Measurements from ENCODE around the gene ITGA4. TPM values are rescaled to one million over a fixed set of nuclear protein-coding genes. Genes with fewer than 3 reads are reported as not detected.

Gene ITGA4
- total and polyA plus RNA-seq, 2 donors (not counting 3 experiments of a cell fraction or from before 2014, with no cell fraction given): 1.5 to 2.8 TPM

DNA sequence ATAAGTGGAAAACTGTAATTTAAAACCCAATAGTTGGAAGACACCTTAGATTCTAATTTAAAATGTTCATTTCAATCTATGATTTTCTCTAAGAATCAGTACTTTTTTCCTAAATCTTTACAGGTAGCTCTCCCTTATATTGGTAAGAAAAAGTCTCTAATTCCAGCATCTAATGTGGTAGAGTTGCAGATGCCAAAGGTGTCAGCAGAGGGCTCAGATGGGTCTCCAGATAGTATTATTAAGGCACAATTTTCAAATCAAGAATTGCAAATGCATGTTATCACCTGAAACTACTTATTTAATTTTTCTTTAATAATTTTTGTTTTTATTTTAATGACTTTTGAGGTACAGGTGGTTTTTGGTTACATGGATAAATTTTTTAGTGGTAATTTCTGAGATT is 25.5 kb upstream of the ITGA4 start:
- Histone ChIP-seq H2AFZ (ENCODE audit: low read depth, low read length) (no peak overlapping the region), H4K20me1 (replicated peaks; ENCODE audit: control insufficient read depth, extremely low read depth, insufficient read depth, low read length) (no peaks in the 10 kb centered on the region), H3K9me1 (replicated peaks; ENCODE audit: control insufficient read depth, extremely low read depth, insufficient read depth, low read length) (no peaks in the 10 kb centered on the region), H3K4me3 (replicated peaks in 1 of 3; ENCODE audit: insufficient read depth in 1 of 3, low read depth in 1 of 3, low read length in 3 of 3) (no peak overlapping the region), H3K4me2 (ENCODE audit: insufficient read depth, low read length) (no peak overlapping the region), H3K9ac (replicated peaks; ENCODE audit: extremely low read depth, insufficient read depth, low read length) (no peak overlapping the region), H3K4me1 (ENCODE audit: control insufficient read depth, extremely low read depth, insufficient read depth, low read length) (no peaks in the 10 kb centered on the region), H3K27ac (ENCODE audit: insufficient read depth, low read depth, low read length) (no peak overlapping the region), H3K27me3 (ENCODE audit: control insufficient read depth in 2 of 2, insufficient read depth in 2 of 2, low read length in 2 of 2) (peaks cover 0 to under 1% of the 10 kb centered on the region in 2 experiments), H3K9me3 (replicated peaks; ENCODE audit: control insufficient read depth, insufficient read depth, low read length) (no peaks in the 10 kb centered on the region), H3K36me3 (ENCODE audit: control insufficient read depth in 2 of 2, extremely low read depth in 1 of 2, insufficient read depth in 2 of 2, low read length in 2 of 2) (no peaks in the 10 kb centered on the region), H3K79me2 (ENCODE audit: control insufficient read depth, insufficient read depth, low read length) (no peaks in the 10 kb centered on the region)
- TF ChIP-seq, protein P1, sequence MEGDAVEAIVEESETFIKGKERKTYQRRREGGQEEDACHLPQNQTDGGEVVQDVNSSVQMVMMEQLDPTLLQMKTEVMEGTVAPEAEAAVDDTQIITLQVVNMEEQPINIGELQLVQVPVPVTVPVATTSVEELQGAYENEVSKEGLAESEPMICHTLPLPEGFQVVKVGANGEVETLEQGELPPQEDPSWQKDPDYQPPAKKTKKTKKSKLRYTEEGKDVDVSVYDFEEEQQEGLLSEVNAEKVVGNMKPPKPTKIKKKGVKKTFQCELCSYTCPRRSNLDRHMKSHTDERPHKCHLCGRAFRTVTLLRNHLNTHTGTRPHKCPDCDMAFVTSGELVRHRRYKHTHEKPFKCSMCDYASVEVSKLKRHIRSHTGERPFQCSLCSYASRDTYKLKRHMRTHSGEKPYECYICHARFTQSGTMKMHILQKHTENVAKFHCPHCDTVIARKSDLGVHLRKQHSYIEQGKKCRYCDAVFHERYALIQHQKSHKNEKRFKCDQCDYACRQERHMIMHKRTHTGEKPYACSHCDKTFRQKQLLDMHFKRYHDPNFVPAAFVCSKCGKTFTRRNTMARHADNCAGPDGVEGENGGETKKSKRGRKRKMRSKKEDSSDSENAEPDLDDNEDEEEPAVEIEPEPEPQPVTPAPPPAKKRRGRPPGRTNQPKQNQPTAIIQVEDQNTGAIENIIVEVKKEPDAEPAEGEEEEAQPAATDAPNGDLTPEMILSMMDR (IDR thresholded peaks at IDR 0.05; ENCODE audit: extremely low read depth in 1 of 2, insufficient read depth in 1 of 2, low read depth in 1 of 2, low read length in 2 of 2): no peak
- TF ChIP-seq EZH2 (IDR thresholded peaks at IDR 0.05; ENCODE audit: borderline replicate concordance, low read depth, low read length, severe bottlenecking): no peak
- TF ChIP-seq JUN (IDR thresholded peaks at IDR 0.05; ENCODE audit: borderline replicate concordance, insufficient read depth, insufficient read length, low read depth): no peak
- TF ChIP-seq, protein P2, sequence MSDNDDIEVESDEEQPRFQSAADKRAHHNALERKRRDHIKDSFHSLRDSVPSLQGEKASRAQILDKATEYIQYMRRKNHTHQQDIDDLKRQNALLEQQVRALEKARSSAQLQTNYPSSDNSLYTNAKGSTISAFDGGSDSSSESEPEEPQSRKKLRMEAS (IDR thresholded peaks at IDR 0.05; ENCODE audit: insufficient read depth, insufficient read length): no peak
- no peak for TF ChIP-seq POLR2AphosphoS5 (IDR thresholded peaks at IDR 0.05; ENCODE audit: insufficient read depth, low read depth, low read length)
- no peak for TF ChIP-seq GATA2 (IDR thresholded peaks at IDR 0.05; ENCODE audit: insufficient read depth, insufficient read length, low read depth, low read length)
- TF ChIP-seq POLR2A (IDR thresholded peaks at IDR 0.05; ENCODE audit: low read depth, low read length): no peak
- TF ChIP-seq MYC (IDR thresholded peaks at IDR 0.05; ENCODE audit: low read depth, low read length): no peak
- no peak for TF ChIP-seq FOS (IDR thresholded peaks at IDR 0.05; ENCODE audit: borderline replicate concordance, insufficient read depth, low read length)
- intact Hi-C loops (cut with micrococcal nuclease): no loop called here
- FAIRE-seq: no peak
- dilution Hi-C loops (cut with MboI; ENCODE audit: extremely low pct_ligation_motif_present, low sequenced_read_pairs): no loop called here
- no peak for DNase-seq (ENCODE audit: low read depth, low spot score)
- ChIA-PET POLR2A (no interaction called here), CTCF (interaction anchor here (1.2 to 1.6 kb wide), 6 partner anchors 11 to 283 kb away, joined by 3 to 10 read pairs (median 4); partner anchors contain the start of gene ITGA4)
- BruUV-seq (replicated peaks): no TSS peak

Measured in endothelial cell of umbilical vein (primary cell).